Brain microvascular endothelial cell (primary cell): Measurements from ENCODE around the gene COLGALT1.

Experiments used
- DNase-seq: peaks from one replicate; pipeline ENCODE4 v3.0.0-alpha.2; 2020
- H3K27ac ChIP-seq: fragments of 250-450 bp; sonication (Bioruptor Pico); 2 replicates; pipeline ENCODE4 v1.5.1; 2020; ENCODE audit warnings: mild to moderate bottlenecking, moderate library complexity
- H3K27me3 ChIP-seq: fragments of 250-450 bp; sonication (Bioruptor Pico); replicated peaks from 2 replicates; pipeline ENCODE4 v1.5.1; 2020; ENCODE audit warnings: mild to moderate bottlenecking
- H3K36me3 ChIP-seq: fragments of 250-450 bp; sonication (Bioruptor Pico); replicated peaks from 2 replicates; pipeline ENCODE4 v1.5.1; 2020; ENCODE audit warnings: mild to moderate bottlenecking
- H3K4me3 ChIP-seq: 2 replicates; pipeline ENCODE4 v1.5.1; 2011; ENCODE audit warnings: low read depth, mild to moderate bottlenecking, control low read depth, low read length, moderate library complexity
- in situ Hi-C: cut with HindIII; loops from 2 replicates; pipeline ENCODE4 v1.10.0; 2017; ENCODE audit warnings: low sequenced_read_pairs, low pct_ligation_motif_present
- TF ChIP-seq, protein P1 (sequence below): IDR thresholded peaks from 2 replicates; pipeline ENCODE4 v1.5.1; 2011; ENCODE audit warnings: low read depth, mild to moderate bottlenecking, moderate library complexity, low read length, control low read depth, inconsistent platforms; ENCODE audit errors: missing control alignments

Gene COLGALT1

DNA sequence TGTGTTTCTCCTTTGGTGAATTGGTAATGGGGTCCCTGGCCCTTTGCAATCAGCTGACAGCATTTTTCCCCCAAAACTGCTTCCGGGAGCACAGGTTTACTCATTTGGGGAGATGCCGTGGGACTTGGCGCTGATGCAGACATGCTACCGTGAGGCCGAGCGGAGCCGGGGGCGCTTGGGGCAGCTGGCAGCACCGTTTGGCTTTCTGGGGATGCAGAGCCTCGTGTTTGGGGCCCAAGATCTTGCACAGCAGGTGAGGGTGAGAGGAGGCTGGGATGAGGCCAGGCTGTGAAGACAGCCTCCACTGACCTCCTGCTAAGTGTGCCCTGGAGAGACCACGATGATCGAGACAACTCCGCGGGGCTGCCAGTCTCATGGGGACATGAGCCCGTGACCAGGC lies 13.4 kb upstream of the COLGALT1 start:
- Histone ChIP-seq H3K4me3 (no peak overlapping the region), H3K27me3 (no peaks in the 10 kb centered on the region), H3K27ac (no peak overlapping the region), H3K36me3 (no peaks in the 10 kb centered on the region)
- TF ChIP-seq, protein P1, sequence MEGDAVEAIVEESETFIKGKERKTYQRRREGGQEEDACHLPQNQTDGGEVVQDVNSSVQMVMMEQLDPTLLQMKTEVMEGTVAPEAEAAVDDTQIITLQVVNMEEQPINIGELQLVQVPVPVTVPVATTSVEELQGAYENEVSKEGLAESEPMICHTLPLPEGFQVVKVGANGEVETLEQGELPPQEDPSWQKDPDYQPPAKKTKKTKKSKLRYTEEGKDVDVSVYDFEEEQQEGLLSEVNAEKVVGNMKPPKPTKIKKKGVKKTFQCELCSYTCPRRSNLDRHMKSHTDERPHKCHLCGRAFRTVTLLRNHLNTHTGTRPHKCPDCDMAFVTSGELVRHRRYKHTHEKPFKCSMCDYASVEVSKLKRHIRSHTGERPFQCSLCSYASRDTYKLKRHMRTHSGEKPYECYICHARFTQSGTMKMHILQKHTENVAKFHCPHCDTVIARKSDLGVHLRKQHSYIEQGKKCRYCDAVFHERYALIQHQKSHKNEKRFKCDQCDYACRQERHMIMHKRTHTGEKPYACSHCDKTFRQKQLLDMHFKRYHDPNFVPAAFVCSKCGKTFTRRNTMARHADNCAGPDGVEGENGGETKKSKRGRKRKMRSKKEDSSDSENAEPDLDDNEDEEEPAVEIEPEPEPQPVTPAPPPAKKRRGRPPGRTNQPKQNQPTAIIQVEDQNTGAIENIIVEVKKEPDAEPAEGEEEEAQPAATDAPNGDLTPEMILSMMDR: no peak
- in situ Hi-C loops: no loop called here
- no peak for DNase-seq

DNA sequence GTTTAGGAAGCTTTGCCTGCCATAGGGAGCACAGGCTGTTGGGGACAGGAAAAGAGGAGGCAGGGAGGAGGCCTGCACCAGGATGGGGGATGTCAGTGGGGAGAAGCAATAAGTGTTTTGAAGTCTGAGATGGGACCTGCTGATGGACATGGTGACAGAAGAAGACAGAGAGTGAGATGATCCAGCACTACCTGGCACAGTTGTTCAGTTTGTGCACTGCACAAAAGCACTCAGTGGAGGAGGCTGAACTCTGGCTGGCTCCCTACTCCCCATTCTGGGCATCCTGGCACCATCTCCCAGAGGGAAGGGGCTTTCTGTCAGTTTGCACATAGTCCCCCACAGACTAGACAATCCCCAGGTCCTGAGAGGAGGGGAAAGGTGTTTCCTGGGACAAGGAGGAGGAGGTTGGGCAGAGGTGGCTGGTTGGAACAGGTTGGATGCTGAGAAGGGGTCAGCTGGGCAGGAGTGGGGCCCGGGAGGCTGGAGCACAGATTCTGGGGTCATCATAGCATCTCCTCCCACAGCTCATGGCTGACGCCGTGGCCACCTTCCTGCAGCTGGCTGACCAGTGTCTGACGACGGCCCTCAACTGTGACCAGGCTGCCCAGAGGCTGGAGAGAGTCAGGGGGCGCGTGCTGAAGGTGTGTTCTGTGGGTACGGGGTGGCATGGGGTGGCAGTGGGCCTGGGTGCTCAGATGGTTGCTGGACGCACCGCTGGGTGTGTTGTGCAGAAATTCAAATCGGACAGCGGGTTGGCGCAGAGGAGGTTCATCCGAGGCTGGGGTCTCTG lies 12.5 kb upstream of the COLGALT1 start:
- no peak for DNase-seq
- Histone ChIP-seq H3K36me3 (no peaks in the 10 kb centered on the region), H3K27ac (no peak overlapping the region), H3K27me3 (no peaks in the 10 kb centered on the region), H3K4me3 (no peak overlapping the region)
- TF ChIP-seq, protein P1: no peak
- in situ Hi-C loops: no loop called here

DNA sequence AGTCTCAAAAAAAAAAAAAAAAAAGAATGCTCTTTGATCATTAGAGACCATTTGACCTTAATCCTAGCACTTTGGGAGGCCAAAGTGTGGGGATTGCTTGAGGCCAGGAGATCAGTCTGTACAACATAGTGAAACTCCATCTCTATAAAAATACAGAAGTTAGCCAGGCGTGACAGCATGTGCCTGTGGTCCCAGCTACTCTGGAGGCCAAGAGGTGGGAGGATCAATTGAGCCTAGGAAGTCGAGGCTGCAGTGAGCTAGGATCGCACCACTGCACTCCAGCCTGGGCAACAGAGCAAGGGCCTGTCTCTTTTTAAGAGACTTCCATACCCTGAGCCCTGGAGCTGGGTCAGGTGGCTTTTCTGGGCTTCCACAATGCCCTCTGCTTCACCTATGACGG lies 11.5 kb upstream of the COLGALT1 start:
- TF ChIP-seq, protein P1: no peak
- Histone ChIP-seq H3K27me3 (no peaks in the 10 kb centered on the region), H3K4me3 (no peak overlapping the region), H3K27ac (no peak overlapping the region), H3K36me3 (no peaks in the 10 kb centered on the region)
- in situ Hi-C loops: no loop called here
- DNase-seq: no peak

DNA sequence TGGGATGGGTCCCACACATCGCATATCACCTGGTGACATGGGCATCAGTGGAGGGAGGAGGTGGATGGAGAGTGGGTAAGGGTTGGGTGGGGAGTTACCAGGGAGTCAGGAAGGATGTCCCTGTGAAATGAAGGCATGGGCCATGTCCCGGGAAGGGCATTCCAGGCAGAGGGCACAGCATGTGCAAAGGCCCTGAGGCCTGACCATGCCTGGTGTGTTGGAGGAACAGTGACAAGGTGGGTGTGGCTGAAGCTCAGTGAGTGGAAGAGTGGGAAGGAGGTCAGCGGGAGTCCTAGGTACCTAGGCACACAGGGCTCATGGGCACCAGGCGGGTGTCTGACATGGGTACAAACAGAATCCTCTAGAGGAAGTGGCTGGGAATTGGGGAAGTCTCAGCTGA lies 11.0 kb upstream of the COLGALT1 start:
- in situ Hi-C loops: no loop called here
- Histone ChIP-seq H3K36me3 (no peaks in the 10 kb centered on the region), H3K27ac (no peak overlapping the region), H3K4me3 (no peak overlapping the region), H3K27me3 (no peaks in the 10 kb centered on the region)
- TF ChIP-seq, protein P1: no peak
- no peak for DNase-seq

DNA sequence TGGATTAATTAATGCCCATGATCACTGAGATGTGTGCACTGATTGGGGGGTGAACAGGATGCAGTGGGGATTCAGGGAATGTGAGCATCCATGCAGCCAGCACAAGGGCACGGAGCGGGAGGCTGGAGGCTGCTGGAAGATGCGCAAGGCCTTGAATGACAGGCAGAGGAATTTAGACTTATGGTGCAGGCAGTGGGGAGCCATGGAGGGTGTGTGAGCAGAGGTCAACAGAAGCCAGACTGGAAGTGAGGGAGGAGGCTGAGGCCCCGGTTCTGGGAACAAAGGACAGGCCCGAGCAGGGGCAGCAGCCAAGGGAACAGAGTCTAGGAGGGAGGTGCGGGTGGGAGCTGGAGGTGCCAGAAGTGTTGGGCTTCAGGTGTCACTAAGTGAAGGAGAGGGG lies 7.3 kb upstream of the COLGALT1 start:
- DNase-seq: no peak
- in situ Hi-C loops: no loop called here
- Histone ChIP-seq H3K36me3 (no peaks in the 10 kb centered on the region), H3K27ac (no peak overlapping the region), H3K27me3 (no peaks in the 10 kb centered on the region), H3K4me3 (no peak overlapping the region)
- TF ChIP-seq, protein P1: no peak
